HG02623 (cell line): ENCODE results near the gene ARHGEF3.
A peak's percentile ranks its signal among the peaks of the same experiment; 100 is the strongest.

Experiments used
- ATAC-seq: cut with Tn5 transposase; IDR thresholded peaks from one replicate; pipeline ENCODE4 v1.9.1; 2021; ENCODE audit warnings: moderate library complexity; ENCODE audit not compliant: unreplicated experiment

The ARHGEF3 gene

DNA sequence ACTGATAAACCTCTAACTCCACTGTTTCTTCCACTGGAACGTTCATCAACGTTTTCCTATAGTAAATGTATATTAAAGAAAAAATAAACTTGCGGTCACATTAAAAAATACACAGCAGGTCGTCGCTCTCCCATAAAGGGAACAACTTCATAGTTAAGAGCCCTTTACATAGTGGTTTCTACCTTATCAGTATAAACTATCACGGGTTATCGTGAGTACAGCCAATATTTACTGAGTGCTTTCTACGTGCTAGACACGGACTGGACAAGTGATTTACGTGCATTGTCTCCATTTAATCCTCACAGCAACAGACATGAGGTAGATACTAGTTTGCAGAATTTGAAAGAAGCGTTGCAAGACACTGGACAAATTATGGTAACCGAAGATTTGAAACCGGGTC lies 117.7 kb downstream of the ARHGEF3 start:
- no peak for ATAC-seq

DNA sequence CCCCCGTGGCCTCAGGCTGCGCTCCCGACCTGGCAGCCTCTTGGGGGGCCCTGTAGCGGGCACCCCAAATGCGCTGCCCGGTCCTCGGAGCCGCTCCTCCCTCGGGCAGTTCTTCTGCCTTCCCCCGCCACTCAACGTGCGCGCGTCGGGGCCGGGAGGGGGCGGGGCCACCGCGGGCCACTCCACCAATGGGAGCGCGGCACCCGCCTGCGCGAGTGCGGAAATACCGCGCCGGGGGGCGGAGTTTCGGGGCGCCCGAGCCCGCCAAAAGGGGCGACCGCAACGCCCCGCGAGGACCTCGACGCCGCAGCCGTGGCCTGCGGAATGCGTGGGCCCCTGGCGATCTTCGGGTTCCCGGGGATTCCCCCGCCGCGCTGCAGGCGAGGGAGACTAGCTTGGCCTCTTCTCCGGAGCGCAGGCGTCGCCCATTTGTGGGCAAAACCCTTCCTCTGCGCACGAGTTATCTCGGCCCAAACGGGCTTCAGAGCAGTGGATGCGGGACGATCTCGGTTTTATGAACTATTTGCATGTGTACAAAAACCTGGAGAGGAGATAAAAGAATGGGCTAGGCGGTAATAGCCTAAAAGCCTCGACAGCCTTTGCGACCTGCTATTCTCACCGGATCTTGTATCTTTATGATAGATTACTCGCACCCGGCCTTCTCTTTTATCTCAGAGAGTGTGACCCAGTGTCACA lies 118.5 kb downstream of the ARHGEF3 start, which contains the start of gene TASOR:
Gene TASOR, minus strand, starts transcription at position 144 of the 696 bp plus-strand sequence. CDS start 259 bp downstream, outside the sequence.
- peak; percentile 68 for ATAC-seq

DNA sequence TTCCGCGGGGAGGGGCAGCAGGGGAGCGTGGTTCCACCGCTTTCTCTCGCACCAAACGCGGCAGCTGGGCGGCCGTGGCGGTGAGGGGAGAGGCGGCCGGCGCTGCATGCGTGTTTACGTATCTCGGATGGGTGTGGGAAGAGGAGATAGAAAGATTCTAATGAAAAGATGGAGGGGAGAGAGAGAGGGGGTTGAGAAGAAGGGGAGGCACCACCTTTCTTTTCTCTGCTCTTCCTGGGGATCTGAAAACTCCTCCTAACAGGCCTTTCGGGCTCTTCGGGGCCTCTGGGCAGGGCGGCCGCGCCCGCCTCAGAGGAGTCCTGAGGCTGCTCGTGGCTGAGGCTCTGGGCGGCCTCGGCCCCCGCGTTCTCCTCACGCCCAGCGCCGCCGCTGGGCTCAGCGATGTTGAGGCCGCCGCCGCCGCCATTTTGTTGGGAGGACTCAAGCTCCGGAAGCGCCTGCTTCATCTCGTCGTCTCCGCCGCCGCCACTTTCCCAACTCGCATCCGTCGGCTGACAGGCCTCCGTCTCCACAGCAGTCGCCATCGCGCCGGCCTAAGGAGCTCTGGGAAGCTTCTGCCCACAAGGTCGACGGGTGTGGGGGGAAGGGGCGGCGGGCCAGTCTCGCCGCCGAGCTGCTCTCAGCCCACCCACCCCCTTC lies 119.2 kb downstream of the ARHGEF3 start:
- ATAC-seq = peak; percentile 65

DNA sequence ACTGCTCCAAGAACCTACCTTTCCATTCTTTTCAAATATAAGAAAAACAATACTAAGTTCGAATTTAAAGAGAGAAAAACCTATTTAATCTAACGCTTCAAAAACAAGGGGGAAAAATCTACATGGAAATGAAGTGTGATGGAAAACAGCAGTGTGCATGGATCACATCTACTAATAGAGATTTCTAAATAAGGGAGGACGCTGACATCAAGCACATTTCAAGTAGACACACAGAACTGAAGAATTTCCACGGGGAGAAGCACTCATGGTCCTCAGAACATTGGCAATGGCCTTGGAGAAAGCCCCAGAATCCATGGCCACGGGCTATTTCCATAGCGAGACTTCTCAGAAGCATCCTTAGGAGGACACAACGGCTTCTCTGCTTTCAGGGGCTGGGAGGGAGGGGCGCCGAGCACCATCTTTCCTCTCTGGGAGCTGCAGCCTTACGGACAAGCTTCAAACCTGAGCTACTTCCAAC lies 119.7 kb downstream of the ARHGEF3 start:
- ATAC-seq = no peak

DNA sequence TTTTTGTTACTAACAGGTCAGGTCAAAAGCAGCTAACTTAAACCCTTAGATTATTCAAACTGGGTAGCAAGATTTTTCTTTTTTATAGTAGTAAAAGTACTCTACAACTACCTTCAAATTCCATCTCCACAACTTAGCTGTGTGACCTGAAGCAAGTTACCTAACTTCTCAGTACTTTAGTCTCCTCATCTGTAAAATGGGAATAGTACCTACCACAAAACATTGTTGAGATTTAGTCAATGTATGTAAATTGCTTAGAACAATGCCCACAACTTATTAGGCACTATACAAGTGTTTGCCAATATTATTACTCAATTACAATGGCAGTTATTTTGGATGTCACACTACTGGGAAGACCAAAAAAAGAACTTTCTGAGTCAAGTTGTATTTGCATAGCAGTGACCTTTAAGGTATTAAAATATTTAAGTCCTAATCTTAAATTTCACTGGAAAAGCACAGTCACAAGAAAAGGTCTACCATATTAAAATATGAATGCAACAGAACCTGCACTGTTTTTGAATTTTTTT lies 121.6 kb downstream of the ARHGEF3 start:
- no peak for ATAC-seq
